Astrocyte (in vitro differentiated cells and primary cell): ENCODE data around the gene SMIM36. TPM values are rescaled to one million over a fixed set of nuclear protein-coding genes. Genes with fewer than 3 reads are reported as not detected.

Experiments
- DNase-seq: peaks from one replicate; pipeline ENCODE4 v3.0.0-alpha.2; 2010; ENCODE audit warnings: low read depth
- FAIRE-seq: peaks from 2 replicates; lab custom pipeline; 2011; peaks lifted over from hg19 to GRCh38; lab: Jason Lieb, UNC
- H2AFZ ChIP-seq: 2 replicates; pipeline ENCODE4 v1.6.0; 2012; ENCODE audit warnings: low read depth, low read length, inconsistent platforms
- H3K27ac ChIP-seq: 2 replicates; pipeline ENCODE4 v1.5.1; 2011; ENCODE audit warnings: low read depth, low read length, inconsistent platforms
- H3K27me3 ChIP-seq: 2 replicates; pipeline ENCODE4 v1.6.0; 2011; ENCODE audit warnings: low read length, inconsistent platforms; ENCODE audit not compliant: insufficient read depth
- H3K36me3 ChIP-seq: 2 replicates; pipeline ENCODE4 v1.5.1; 2011; ENCODE audit warnings: low read length, inconsistent platforms; ENCODE audit not compliant: insufficient read depth
- H3K4me1 ChIP-seq: 2 replicates; pipeline ENCODE4 v1.5.1; 2011; ENCODE audit warnings: low read length, inconsistent platforms; ENCODE audit not compliant: insufficient read depth
- H3K4me2 ChIP-seq: 2 replicates; pipeline ENCODE4 v1.6.0; 2012; ENCODE audit warnings: low read length, inconsistent platforms
- H3K4me3 ChIP-seq: 2 replicates; pipeline ENCODE4 v1.5.1; 2011; ENCODE audit warnings: low read depth, mild to moderate bottlenecking, low read length, inconsistent platforms; ENCODE audit not compliant: insufficient read depth
- H3K79me2 ChIP-seq: 2 replicates; pipeline ENCODE4 v1.6.0; 2012; ENCODE audit warnings: mild to moderate bottlenecking, low read length, inconsistent platforms; ENCODE audit not compliant: insufficient read depth
- H3K9ac ChIP-seq: 2 replicates; pipeline ENCODE4 v1.6.0; 2012; ENCODE audit warnings: mild to moderate bottlenecking, low read length, inconsistent platforms
- H3K9me3 ChIP-seq: 2 replicates; pipeline ENCODE4 v1.5.1; 2012; ENCODE audit warnings: low read depth, mild to moderate bottlenecking, low read length, inconsistent platforms; ENCODE audit not compliant: insufficient read depth
- H4K20me1 ChIP-seq: 2 replicates; pipeline ENCODE4 v1.6.0; 2012; ENCODE audit warnings: low read length, inconsistent platforms; ENCODE audit not compliant: insufficient read depth
- H3K27ac Mint-ChIP-seq: one replicate; pipeline ENCODE4 v1.8.0; 2021; ENCODE audit warnings: mild to moderate bottlenecking, mixed read lengths; ENCODE audit not compliant: unreplicated experiment
- H3K27me3 Mint-ChIP-seq: one replicate; pipeline ENCODE4 v1.8.0; 2021; ENCODE audit warnings: low read depth, mixed read lengths; ENCODE audit not compliant: unreplicated experiment
- H3K36me3 Mint-ChIP-seq: one replicate; pipeline ENCODE4 v1.8.0; 2021; ENCODE audit warnings: low read depth, mixed read lengths; ENCODE audit not compliant: unreplicated experiment
- H3K4me1 Mint-ChIP-seq: one replicate; pipeline ENCODE4 v1.8.0; 2021; ENCODE audit warnings: low read depth, mixed read lengths; ENCODE audit not compliant: unreplicated experiment
- H3K4me3 Mint-ChIP-seq: one replicate; pipeline ENCODE4 v1.8.0; 2021; ENCODE audit warnings: mild to moderate bottlenecking, moderate library complexity, mixed read lengths; ENCODE audit not compliant: unreplicated experiment
- H3K9me3 Mint-ChIP-seq: one replicate; pipeline ENCODE4 v1.8.0; 2021; ENCODE audit warnings: mild to moderate bottlenecking, mixed read lengths; ENCODE audit not compliant: unreplicated experiment
- CTCF ChIP-seq: IDR thresholded peaks from 2 replicates; pipeline ENCODE4 v1.5.1; 2011; ENCODE audit warnings: low read depth, mild to moderate bottlenecking, inconsistent platforms, low read length, moderate library complexity; ENCODE audit not compliant: insufficient read depth
- EZH2 ChIP-seq: IDR thresholded peaks from 2 replicates; pipeline ENCODE4 v1.6.1; 2012; ENCODE audit warnings: mild to moderate bottlenecking, low read length, inconsistent platforms; ENCODE audit not compliant: insufficient read depth
- total RNA-seq: library from RNA; stranded (reverse); gene quantifications from 2 replicates; pipeline ENCODE4 v1.2.1, GENCODE V29; 2021

The SMIM36 gene
- total RNA-seq, 1 donor from 2014 or later = not detected

- Mint-ChIP-seq H3K27ac (no peak overlapping the region), H3K9me3 (no peaks in the 10 kb centered on the region), H3K36me3 (no peaks in the 10 kb centered on the region), H3K4me1 (peaks cover 21% of the 10 kb centered on the region), H3K4me3 (no peak overlapping the region), H3K27me3 (no peaks in the 10 kb centered on the region)
- Histone ChIP-seq H3K27ac (no peak overlapping the region), H3K4me3 (no peak overlapping the region), H3K9me3 (no peaks in the 10 kb centered on the region), H3K4me2 (no peak overlapping the region), H3K9ac (no peak overlapping the region), H3K27me3 (peaks cover 3% of the 10 kb centered on the region), H2AFZ (no peak overlapping the region), H3K4me1 (peaks cover 8% of the 10 kb centered on the region), H4K20me1 (no peaks in the 10 kb centered on the region), H3K36me3 (no peaks in the 10 kb centered on the region), H3K79me2 (no peaks in the 10 kb centered on the region)
- no peak for FAIRE-seq
- no peak for TF ChIP-seq EZH2
- TF ChIP-seq CTCF = no peak
- no peak for DNase-seq
Measured at GRCh38 chr17:55442953-55443683, 68.1 kb downstream of the SMIM36 start.

GRCh38 chr17:55442462-55442861 is 68.8 kb downstream of the SMIM36 start:
- no peak overlapping the region for H3K9ac ChIP-seq
- H3K27ac ChIP-seq = no peak overlapping the region
- peaks cover 3% of the 10 kb centered on the region for H3K27me3 ChIP-seq
- no peak overlapping the region for H3K27ac Mint-ChIP-seq
- H3K4me1 Mint-ChIP-seq = peaks cover 21% of the 10 kb centered on the region
- no peaks in the 10 kb centered on the region for H3K9me3 ChIP-seq
- H4K20me1 ChIP-seq = no peaks in the 10 kb centered on the region
- no peak overlapping the region for H2AFZ ChIP-seq
- TF ChIP-seq CTCF = no peak
- DNase-seq (no peak), FAIRE-seq (no peak)
- peaks cover 2% of the 10 kb centered on the region for H3K9me3 Mint-ChIP-seq
- no peaks in the 10 kb centered on the region for H3K36me3 Mint-ChIP-seq
- no peaks in the 10 kb centered on the region for H3K27me3 Mint-ChIP-seq
- no peak overlapping the region for H3K4me3 Mint-ChIP-seq
- no peaks in the 10 kb centered on the region for H3K79me2 ChIP-seq
- H3K4me1 ChIP-seq = peaks cover 8% of the 10 kb centered on the region
- H3K4me2 ChIP-seq = no peak overlapping the region
- H3K36me3 ChIP-seq = no peaks in the 10 kb centered on the region
- H3K4me3 ChIP-seq = no peak overlapping the region

GRCh38 chr17:55441544-55441943 is 69.7 kb downstream of the SMIM36 start:
- H3K9me3 Mint-ChIP-seq = peaks cover 2% of the 10 kb centered on the region
- FAIRE-seq = no peak
- Histone ChIP-seq H3K9me3 (no peaks in the 10 kb centered on the region), H4K20me1 (no peaks in the 10 kb centered on the region), H3K9ac (no peak overlapping the region), H3K79me2 (no peaks in the 10 kb centered on the region), H3K27ac (no peak overlapping the region), H3K36me3 (no peaks in the 10 kb centered on the region), H3K4me2 (no peak overlapping the region), H3K4me3 (no peak overlapping the region), H3K27me3 (peaks cover 3% of the 10 kb centered on the region), H3K4me1 (peaks cover 8% of the 10 kb centered on the region), H2AFZ (no peak overlapping the region)
- TF ChIP-seq EZH2 (no peak), CTCF (no peak)
- no peak overlapping the region for H3K4me3 Mint-ChIP-seq
- H3K27me3 Mint-ChIP-seq = no peaks in the 10 kb centered on the region
- no peaks in the 10 kb centered on the region for H3K36me3 Mint-ChIP-seq
- H3K4me1 Mint-ChIP-seq = peaks cover 24% of the 10 kb centered on the region
- DNase-seq = no peak
- H3K27ac Mint-ChIP-seq = no peak overlapping the region
